NCI-H446 (cell line): Measurements from ENCODE around the gene PTPN21.

Source experiments
- DNase-seq, 2 experiments: peaks; one replicate each; lab custom pipeline; 2025; lab: John Stamatoyannopoulos, UW

The PTPN21 gene

DNA sequence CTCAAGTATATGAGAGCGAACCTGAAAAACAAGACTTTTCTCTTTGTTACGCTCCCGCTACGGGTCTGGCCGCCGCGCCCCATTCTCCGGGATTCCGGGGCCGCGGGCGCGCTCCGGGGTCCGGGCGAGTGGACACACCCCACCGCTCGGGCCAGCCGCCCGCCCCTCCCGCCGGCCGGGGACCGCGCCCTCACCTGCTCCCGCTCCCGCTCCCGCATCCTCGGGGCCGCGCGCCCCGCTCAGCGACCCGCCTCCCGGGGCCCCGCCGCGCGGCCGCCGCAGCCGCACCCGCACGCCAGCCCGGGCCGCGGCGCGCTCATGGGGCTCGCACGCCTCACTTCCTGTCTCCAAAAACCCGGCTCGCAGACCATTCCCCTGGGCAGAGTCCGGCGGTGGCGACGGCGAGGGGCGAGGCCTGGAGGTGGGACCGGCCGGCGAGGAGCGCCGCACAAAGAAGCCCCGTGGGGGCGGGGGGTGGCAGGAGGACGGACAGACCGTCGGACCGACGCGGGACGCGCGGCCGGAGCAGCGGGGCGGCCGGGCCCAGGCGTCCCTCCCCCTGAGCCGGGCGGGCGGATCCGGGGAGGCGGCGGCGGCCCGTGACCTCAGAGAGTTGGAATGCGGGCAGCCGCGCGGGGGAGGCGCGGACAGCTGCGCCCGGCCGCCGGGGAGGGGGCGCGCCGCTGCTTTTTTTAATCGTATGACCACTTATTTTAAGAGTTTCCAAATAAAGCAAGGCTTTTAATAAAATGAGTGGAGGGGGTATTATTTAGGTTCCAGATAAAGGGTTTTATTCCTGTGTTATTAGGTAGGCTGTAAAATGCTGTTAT is at the start of gene PTPN21:
Gene PTPN21 (minus strand): TSS at position 551 of the 830 bp plus-strand sequence. CDS start 4,590 bp downstream, outside the sequence.
- peak in 1 of 2 experiments; percentile 60 for DNase-seq

DNA sequence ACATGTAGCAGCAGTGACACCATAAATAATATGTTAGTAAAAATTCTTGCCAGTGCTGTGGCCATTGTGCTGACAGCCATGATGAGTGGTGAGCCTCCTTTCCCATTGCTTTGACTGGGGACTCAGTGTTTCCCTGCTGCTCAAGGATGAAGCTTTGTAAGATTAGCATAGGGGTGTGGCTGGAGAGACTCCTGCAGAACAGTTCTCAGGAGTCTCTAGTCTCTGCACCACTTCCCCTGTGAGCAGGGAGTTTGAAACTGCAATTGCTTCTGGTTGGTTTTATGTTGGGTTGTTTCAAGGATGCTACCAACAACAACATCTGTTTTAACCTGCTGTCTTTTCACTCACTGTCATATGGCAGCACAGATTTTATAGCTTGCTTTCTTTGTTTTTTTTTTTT is 49.4 kb upstream of the PTPN21 start:
- DNase-seq: no peak

DNA sequence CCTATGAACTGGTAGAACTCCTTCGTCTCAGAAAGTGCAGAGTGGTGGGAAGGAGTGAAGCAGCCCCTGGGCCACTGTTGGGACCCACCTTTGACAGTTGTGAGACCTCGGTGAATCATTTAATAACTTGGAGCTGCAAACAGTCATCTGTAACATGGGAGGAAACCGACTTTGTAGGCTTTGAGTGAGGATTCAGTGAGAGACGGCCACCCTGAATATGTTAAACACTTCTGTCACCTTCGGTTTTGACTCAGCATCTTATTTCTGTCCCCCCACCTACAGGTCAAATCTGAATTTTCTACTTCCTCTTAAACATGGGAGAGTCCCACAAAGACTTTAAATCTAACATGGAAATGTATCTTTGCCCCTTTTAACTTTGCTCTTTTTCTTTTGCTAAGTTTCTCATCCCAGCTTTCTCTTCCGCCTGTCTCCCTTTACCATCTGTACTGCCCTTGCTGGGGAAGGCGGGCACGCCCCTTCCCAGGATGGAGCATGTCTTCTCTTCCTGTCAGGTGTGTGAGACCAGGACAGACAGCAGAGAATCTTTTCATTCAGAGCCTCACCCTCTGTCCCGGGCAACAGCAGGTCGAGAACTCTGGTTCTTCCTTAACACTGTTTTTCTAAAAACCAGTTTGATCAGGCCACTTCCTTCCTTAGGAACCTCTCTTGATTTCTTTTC is 45.1 kb upstream of the PTPN21 start:
- no peak for DNase-seq

- no peak for DNase-seq
Observed at GRCh38 chr14:88599326-88599725, 44.5 kb upstream of the PTPN21 start.

- no peak for DNase-seq
Observed at GRCh38 chr14:88598097-88598675, 43.4 kb upstream of the PTPN21 start.

DNA sequence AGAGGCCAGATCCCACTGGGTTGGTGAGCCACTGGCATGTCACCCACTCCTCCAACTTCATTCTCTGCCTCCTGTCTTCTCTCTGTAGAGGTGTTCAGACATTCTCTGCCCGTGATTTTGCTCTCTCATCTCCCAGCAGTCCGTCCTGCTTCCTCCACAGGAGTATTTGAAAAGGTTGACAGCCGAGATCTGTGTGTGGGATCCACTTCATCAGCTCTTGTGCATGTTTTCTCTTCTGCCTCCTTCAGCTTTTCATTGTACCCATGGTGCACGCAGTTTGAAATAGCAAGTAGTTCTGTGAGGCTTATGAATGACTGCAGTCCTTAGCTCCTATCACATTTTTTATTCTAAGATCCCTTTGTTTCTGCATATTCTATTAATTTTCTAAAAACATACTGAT is 42.8 kb upstream of the PTPN21 start:
- DNase-seq: no peak

DNA sequence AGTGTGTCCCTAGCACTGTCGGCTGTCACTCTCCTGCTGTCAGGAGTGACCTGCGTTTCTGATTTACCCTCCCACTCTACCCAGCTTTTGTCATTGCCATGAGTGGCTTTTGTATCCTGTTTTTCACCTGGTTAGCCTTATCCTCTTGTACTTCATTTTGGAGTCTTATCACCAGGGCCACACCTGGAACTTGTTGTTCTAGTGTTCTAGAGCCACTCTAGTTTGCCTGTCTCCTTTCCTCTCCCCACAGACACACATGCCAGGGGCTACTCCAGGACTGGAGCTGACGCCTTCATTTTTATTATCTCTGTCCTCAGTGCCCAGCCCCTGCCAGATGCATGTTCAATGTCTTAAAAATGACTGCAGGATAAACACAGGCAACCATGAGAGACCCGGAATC is 42.2 kb upstream of the PTPN21 start:
- no peak for DNase-seq

DNA sequence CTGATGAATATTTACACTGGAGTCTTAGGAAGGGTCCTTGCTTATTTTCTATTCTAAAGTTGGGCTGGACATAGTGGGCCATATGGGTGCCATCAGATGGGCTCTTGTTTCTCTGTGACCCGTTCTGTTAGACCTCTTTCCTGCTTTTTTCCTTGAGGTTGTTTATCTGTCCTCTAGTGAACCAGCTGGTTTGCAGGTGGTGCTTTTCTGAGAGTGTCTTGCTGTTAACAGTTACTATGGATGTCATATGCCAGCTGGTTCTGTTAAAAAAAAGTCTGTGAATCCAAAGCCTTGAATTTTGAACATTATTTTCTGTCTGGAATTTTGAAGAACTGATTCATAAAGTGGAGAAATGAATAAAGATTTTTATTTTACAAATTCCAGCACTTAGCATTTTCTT is 37.2 kb upstream of the PTPN21 start:
- DNase-seq: no peak

DNA sequence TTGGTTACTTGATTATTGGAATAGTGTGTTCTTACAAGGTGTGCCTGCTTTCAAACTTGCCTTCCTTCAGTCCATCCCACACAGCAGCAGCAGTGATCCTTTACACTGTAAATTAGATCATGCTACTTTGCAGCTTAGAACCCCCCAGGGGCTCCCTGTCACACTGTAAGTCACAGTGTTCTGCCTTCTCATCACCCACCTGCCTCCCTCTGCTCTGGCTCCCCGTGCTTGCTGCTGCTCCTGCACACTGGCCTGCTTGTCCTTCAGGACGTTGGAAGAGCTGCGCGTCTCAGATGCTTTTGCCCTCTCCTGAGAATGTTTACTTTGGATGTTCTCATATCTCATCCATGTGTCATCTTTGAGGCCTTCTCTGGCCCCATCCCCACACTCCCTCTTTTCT is 35.4 kb upstream of the PTPN21 start:
- no peak for DNase-seq

GRCh38 chr14:88588081-88588480 is 33.3 kb upstream of the PTPN21 start:
- DNase-seq: no peak

DNA sequence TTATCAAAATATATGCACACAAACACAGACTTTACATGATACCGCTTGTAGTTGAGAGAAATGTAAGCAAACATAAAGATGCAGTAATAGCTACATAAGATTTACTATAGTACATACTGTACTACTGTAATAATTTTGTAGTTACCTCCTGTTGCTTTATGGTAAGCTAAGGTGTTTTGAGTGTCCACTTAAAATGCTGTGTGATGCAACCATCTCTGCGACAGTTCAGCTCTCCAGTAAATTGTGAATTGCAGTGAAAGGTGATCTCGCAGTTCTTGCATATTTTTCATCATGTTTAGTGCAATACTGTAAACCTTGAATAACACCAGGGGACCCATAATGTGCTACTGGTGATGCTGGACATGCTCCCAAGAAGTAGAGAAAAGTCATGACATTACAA is 29.6 kb upstream of the PTPN21 start:
- no peak for DNase-seq

DNA sequence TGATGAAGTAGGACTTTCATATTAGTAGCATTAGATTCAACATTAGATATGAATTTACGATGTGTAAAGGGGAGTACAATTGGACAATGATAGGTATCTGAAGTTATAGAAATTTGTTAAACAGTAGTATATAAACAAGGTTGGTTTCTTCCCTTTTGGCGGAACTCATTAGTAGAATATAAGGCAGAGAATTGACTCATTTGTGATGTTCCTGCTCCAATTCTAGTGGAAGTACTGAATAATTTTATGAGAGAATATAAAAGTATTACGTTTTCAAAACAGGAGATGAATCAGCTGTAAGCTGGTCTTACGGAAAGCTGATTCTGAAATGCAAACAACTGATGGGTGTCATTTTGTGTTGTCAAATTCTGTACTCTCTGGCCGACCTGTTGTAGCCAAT is 21.4 kb upstream of the PTPN21 start:
- no peak for DNase-seq

- no peak for DNase-seq
Observed at GRCh38 chr14:88572117-88572516, 17.3 kb upstream of the PTPN21 start.

- no peak for DNase-seq
Observed at GRCh38 chr14:88568196-88568595, 13.4 kb upstream of the PTPN21 start.

DNA sequence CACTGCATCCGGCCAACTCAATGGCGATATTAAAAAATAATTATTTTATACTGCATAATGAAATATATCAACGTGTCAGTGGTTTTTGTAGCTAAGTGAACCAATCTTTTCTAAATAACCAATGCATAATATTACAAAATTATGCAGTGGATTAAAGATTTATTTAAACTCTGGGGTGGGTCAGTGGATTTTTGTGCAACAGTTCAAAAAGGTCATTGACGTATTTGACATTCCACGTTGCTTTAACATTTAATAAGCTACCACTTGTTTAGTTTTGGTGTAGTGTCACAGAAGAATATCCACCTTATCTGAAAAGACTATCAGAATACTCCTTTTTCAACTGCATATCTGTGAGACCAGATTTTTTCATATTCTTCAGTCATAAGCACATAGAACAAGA is 10.6 kb upstream of the PTPN21 start:
- DNase-seq: no peak

GRCh38 chr14:88563845-88564244 is 9.0 kb upstream of the PTPN21 start:
- DNase-seq: no peak

DNA sequence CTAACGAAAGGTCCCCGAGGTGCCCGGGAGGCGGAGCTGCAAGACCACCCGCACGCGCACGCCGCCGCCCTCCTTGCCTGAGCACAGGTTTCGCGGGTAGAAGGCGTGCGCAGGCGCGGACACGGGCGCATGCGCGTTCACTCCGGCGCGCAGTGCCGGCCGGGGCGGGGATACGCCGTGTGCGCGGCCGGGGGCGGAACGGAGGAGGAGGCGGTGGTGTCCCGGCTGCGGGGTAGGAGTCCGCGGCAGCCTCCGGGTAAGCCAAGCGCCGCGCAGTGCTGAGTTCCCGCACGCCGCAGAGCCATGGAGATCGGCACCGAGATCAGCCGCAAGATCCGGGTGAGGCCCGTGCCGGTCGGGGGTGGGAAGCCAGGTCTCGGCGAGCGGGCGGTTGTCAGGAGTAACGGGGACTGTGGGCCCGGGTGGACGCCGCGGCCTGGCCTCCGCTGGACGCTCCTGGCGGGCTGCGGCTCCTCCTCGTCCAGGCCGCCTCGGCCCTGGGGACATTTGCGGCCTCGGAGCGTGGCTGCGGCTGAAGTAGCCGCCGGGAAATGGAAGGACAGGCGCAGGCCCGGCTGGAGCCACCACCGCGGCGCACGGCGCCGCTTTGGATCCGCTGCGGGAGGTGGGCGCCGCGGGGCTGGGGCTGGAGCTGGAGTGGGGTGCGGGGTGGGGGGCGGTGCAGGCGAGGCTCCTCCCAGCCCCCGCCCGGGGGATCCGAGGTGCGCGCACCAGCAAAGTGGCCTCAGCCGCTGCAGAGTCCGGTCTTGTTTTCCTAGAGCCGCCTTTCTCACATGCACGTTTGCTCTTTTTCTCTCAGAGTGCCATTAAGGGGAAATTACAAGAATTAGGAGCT is 8.3 kb upstream of the PTPN21 start, which contains the start of gene ZC3H14:
Gene ZC3H14 (plus strand): TSS at position 207 of the 856 bp plus-strand sequence. CDS start 97 bp downstream, at position 304.
- DNase-seq: peak; percentile 86 to 95

GRCh38 chr14:88562532-88562830 is 7.7 kb upstream of the PTPN21 start:
- no peak for DNase-seq

- DNase-seq: peak; percentile 29 to 45
Observed at GRCh38 chr14:88559852-88560251, 5.0 kb upstream of the PTPN21 start.

- DNase-seq: no peak
Observed at GRCh38 chr14:88556581-88556980, 1.8 kb upstream of the PTPN21 start.

- DNase-seq: no peak
Observed at GRCh38 chr14:88553886-88554456, 836 bp downstream of the PTPN21 start.

GRCh38 chr14:88552876-88553275 is 1.9 kb downstream of the PTPN21 start:
- no peak for DNase-seq
